Skin of body (tissue), 2 donors: ENCODE data around the gene ZMIZ1. TPM values are rescaled to one million over a fixed set of nuclear protein-coding genes. Genes with fewer than 3 reads are reported as not detected.

ENCODE experiments used
- DNase-seq: peaks from one replicate; lab custom pipeline; 2025; lab: John Stamatoyannopoulos, UW
- total RNA-seq: library from RNA; depleted of rRNA; stranded (reverse); fragments of >200 nt; gene quantifications from one replicate; pipeline ENCODE4 v1.2.3, GENCODE V29; 2014

ZMIZ1 gene
- total RNA-seq, 1 donor from 2014 or later: 26.4 TPM

DNA sequence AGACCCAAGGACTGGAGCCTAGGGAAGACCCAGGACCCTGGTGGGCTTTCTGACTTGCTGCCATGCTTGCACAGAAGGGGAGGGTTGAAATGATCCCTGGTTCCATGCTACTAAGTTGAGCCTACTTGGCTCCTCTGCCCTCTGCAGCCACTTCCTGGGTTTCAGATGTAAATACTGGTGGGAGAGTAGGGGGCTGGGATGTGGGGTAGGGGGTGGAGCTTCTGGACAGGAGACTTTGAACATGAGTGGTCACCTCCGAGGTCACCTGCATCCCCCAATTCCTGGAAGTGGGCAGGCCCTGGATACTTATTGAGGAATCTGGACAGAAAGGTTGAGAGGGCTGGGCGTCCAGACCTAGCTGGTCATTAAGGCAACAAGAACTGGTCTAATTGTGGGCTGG lies 2.9 kb upstream of the ZMIZ1 start:
- no peak for DNase-seq

DNA sequence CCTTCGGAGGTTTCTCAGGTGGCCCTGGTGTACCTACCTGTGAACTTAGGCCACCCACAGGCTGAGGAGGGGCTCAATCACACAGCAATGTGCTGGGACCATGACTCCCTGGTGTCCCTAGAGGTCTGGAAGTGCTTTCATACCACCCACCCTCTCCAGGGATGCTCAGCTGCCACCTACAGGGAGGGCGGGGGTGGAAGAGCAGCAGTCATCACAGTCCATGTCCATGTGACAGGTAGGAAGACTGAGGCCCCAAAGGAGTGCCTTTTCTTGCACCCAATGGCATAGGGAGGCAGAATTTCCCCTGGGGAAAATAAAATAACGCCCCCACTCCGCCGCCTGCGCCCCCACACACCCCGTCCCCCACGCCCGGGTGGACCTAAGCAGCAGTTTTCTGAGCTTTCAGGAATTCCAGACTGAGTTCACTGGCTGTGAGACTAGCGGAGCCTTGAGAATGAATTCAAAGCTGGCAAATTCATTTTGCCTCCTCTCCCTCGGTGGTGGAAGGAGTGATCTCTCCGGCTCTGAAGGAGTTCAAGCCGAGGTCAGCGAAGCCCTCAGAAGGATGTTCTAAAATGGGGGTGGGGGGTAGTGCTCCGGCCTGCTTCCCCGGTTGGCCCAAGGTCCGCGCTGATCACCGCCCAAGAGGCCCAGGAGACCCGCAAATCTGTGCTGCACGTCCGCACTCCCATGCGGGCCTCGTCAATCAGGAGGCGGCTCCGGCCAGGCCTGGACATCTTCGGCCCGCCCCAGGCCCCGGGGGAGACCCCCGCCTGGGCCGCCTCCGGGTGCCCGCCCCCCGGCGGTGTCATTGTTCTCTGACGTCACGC lies 2.1 kb upstream of the ZMIZ1 start:
- DNase-seq: peak; percentile 74

DNA sequence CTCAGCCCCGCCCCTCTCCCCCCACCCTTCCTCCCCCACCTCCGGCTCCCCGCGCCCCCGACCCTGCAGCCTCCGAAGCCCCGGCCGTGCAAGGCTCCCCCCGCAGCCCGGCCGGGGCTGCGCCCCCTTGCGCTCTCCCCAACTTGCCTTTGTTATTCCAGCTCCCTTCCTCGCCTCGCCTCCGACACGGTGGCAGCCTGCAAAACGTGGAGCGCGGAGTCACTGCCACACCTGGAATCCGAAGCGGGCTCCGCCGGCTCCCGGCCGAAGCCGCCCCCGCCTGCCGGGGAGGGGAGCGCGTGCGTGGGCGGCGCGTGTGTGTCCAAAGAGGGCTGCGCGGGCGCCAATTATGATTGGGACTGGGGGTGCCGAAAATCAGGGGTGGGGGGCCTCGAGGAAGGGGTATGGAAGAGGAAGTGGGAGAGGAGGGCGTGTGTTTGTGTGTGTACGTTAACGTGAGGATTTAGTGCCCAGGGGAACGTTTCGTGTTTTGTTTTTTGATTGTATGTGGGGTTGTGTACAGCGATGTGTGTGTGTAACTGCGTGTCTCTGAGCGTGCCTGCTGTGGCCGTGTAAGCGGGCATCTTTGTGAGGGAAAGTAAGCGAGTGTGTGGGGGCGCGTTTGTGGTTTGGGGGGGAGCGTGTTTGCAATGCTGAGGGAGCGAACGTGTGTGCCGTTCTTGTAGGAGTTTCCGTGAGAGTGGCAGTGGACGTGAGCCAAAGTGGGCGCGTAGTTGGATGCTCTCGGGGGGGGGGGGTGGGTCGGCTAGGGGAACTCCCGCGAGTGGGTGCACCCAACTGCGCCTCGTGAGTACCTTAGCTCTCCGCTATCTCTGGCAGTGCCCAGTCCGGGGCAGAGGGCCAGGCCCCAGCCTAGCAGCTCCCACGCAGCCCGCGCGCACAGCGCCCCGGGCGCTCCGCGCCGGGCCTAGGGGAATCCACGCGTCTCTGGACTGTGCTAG lies 1.2 kb upstream of the ZMIZ1 start:
- peak; percentile 94 for DNase-seq

DNA sequence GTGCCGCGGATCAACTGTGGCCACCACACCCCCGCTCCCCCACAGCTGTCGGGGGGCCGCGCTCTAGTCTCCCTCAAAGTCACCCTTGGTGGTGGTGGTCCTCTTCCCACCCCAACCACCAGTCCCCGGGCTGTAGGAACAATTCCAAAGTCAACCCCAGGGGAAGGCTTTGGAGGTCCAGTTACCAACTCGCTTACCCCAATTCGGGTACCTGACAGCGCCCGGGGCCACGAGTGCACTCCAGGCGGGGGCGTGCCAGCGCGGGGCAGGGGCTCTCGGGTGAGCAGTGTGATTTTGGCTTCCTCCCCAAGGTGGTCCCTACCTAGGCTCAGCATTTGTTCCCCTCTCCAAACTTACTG lies 584 bp upstream of the ZMIZ1 start:
- DNase-seq: no peak

DNA sequence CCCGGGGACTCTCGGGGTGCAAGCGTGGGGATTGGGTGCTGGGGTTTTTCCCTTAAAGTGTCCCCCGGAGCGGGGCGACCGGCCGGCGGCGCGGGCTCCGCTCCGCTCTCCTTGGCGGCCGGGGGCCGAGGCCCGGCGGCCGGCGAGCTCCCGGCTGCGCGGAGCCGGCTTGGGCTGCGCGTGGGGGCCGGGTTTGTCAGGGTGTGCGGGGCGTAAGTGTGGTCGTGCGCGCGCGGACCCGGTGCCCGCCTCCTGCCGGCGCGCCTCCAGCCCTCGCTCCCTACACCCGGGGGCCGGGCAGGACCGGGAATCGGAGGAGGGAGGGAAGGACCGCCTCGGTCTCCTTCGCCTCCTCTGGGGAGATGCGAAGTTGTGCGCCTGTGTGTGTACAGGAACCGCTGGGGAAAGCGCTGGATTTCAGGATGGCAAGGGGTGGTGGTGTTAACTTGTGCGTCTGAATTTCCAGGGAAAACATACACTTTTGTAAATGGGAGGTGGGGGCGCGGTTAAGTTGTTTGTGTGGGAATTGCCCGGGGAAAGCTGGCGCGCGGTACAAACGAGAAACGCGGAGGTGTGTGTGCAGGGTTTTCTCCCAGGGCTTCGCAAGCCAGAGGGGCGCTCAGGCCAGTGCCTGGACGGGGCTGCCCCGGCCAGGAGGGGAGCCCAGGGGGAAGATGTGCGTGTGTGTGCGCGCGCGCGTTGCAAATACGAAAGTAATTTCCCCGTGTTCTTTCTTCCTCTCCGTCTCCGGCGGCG lies 737 bp downstream of the ZMIZ1 start:
- DNase-seq: peak; percentile 10

DNA sequence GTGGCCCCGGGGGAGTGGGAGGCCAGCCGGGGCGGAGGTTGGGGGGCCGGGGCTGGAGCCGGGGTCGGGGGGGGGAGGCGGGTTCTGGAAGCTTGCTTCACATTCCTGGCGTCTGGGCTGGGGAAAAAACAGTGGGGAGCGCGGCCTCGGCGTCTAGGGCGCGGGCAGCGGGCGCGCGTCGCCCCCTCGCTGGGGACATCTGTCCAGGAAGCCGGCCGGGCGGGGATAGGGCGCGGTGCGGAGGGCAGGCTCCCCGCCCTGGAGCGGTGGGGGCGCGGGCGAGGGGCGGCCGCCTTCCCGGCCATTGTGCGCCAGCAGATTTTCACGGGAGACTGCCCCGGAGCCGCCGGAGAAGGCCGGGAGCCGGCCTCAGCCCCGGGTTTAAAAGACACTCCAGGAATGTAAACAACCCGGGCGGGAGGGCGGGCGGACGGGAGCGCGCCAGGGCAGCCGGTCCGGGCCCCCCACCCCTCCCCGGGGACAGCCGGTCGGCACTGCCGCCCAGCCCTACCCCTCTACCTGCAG lies 1.4 kb downstream of the ZMIZ1 start:
- no peak for DNase-seq

DNA sequence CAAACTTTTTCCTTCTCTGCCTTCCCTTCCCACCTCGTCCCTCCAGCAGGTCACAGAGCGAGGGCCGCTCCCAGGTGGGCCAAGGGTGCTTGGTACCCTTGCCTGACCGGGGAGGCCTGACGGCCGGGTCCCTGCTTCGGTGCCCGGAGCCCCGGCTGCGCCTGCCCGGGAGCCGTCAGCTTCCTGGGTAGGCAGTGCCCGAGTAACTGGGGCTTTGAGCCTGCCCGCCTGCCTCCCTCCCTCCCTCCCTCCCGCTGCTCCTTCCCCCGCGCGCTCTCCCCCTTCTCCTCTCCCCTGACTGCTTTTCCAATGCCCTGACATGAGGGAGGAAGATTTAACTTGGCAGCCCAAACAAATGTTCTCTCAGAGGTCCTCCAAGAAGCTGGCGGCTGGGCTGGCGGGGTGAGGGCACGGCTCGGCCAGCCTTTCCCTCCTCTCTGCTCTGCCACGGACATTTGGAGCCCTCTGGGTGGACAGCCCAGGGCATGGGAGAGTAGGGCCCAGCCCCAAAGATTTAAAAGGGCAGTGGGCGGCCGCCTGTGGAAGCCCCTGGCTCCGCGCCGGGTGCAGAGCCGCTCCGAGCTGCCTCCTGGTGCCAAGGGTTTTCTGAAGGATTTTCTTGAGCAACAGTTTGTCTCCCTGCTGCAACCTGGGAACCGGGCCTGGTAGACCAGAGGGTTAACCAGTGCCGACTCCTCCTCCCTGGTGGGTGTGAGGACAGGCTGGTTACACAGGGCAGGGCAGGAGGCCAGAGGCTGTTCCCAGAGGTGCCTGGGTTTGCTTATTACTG lies 2.0 kb downstream of the ZMIZ1 start:
- DNase-seq: peak; percentile 56

DNA sequence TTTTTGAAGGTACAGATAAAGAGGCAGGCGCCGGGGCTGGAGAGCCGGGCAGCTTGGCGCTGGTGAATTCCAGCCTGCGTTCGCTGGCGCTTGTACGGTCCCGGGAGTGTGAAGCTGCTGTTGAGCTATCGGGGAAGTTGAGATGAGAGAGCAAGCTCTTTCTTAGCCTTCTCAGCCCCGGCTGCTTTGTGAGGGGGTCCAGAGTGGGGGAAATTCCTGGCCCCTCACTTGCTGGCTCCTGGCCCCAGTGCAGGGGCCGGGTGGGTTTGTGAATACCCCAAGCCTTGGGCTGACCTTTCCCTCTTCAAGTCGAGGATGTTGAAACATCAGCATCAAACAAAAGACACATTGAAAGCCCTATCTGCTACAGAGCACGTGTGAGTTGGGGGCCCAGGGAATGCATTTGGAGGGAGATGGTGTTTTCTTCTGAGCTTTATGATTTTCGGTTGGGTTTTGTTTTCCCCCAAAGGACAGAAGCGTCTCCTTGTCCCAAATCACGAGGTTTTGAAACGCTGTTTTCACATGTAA lies 2.7 kb downstream of the ZMIZ1 start:
- DNase-seq: peak; percentile 56

DNA sequence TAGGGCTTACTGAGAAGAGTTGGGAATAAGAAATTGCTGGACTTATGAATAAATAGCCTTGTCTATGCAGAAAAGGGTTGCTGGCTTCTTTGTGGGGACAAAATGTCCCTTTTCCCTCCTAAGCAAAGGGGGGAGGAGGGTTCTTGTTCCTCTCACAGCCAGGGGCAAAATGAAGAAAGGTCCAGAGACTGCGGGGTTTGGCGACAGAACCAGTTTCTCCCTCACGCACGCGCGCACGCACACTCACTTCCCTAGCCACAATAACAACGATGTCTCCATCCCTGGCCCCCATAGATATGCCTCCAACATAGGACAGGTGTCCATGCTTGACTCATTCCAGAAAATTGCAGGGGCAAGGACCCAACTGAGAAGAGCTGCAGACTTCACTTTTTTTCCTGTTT lies 3.3 kb downstream of the ZMIZ1 start:
- DNase-seq: no peak

DNA sequence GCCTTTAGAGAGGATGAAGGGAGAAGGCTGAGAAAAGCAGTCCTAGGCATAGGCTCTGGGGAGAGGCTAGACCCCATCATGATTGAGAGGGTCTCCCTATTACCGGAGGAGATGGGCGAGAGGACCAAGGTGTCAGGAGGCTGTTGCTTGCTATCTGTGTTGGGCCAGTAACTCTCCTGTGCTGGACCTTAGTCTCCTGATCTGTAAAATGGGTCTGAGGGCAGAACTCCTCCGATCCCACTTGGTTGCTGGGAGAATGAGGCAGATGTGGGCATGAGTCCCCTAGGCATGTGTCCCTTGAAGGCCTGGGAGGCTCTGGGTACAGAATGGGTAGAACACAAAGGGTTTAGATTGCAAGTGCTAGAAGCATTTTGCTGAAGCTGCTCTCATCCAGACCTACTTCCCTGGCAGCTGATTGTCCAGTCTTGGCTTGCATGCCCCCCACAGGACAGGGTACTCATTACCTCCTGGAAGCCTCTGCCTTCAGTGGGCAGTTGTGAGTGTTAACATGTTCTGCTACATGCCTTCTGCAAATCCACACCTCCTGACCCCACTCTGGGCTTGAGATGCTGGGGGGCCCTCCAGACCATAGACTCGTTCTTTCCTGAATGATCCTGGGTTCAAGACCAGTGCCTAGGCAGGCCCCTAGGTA lies 4.4 kb downstream of the ZMIZ1 start:
- no peak for DNase-seq

DNA sequence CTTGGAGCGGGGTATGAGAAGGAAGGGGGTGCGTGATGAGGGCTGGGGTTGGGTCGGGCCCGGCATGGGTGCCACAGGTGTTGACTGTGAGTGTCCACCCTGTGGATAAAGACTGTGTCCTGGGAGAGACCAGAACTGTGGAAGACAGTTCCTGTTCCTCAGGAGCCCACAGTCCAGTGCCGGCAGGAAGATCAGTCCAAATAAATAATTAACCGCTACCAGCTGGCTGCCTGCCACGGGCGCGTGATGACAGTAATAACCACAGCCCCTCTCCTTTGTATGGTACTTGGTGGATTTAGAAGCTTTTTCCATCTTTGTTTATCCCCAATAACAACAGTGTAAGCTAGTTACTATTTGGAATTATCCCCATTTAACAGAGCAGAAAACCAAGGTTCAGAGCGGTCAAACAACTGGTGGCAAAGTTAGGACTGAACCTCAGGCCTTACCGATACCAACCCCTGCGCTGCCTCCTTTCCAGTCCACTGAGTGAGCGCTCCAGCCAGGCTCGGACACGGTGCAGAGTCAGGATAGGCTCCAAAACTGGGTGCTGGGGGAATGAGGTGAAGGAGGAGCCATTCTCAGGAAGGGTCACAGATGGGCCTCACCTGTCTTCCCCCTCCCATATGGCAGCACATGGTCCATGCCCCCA lies 5.1 kb downstream of the ZMIZ1 start:
- DNase-seq: no peak

DNA sequence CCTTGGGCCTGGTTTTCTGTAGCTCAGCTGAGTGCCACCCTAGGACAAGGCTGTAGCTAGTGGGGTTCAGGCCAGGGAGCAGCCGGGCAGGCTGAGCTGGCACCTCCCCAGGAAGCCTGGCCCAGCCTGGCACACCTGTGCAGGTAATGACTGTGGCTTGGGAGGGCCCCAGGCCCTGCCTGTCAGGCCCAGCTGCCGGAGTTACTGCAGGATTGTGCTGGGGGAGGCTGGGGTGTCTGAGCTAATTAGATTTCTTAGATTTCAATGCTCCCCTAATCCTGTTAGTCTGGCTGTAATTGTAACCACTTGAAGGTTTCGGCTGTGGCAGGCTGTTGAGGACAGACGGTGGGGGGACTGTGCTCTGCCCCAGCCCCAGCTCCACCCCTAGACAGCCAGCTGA lies 6.0 kb downstream of the ZMIZ1 start:
- no peak for DNase-seq

DNA sequence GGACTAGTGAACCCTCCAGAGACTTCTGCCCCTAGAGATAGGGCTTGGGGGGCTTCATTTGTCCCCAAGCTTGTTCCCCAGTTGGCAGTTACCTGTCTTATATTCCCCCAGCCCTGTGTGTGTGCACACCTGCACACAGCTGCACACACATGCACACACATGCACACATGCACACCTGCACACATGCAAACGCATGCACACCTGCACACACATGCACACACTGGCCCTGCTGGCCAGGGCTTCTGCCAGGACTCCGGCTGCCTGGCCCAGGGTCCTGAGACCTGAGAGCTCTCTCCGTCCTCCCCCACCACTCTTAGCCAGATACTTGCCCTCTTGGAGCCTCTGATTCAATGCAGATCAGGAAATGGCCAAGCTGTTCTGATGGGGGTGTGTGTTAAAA lies 6.7 kb downstream of the ZMIZ1 start:
- DNase-seq: no peak

DNA sequence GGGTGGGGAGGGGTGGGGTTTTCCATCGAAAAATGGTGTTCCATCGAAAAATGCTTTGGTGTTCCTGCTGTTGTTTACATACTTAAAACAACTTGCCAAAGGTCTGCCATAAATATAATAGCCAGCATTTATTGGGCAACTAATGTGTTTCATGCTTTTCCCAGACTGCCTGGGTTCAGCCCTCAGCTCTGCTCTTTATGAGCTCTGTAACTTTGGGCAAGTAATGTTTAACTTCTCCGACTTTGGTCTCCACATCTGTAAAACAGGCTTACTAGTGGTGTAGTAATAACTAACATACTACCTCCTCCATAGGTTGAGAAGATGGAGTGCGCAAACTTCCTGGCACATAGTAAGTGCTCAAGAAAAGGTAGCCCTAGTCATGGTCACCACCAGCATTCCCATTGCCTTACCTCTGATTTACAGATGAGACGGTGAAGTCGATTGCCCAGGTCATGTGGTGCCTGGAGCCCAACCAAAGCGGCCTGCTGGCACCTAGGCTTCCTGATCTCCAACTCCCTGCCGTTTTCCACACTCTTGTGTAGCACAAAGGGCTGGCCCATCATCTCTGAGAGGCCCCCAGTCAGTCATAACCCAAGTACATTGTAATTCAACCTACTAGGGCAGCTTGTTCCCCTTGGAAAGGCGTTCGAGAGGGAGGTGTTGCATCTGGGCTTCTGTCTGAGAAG lies 8.9 kb downstream of the ZMIZ1 start:
- DNase-seq: no peak

DNA sequence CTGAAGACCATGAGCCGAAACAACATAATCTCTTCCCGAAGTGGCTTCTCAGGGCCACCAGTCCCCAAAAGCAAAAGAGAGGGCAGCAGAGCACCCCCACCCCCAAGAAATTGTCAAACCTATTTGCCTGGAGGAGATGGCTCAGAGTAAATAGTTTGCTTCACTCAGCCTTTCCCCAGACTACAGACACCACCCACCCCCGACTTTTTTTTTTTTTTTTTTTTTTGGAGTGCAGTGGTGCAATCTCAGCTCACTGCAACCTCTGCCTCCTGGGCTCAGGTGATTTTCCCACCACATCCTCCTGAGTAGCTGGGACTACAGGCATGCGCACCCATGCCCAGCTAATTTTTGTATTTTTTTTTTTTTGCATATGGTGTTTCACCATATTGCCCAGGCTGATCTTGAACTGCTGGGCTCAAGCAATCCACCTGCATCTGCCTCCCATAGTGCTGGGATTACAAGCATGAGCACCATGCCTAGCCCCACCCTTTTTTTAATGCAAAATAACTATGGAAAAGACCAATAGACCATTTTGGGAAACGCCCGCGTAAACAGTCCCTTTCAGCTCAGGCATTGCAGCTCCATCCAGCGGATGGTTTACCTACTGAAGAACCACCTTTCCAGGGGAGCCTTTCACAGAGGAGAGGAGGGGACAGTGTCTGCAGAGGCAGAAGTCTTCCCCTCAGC lies 9.7 kb downstream of the ZMIZ1 start:
- no peak for DNase-seq

DNA sequence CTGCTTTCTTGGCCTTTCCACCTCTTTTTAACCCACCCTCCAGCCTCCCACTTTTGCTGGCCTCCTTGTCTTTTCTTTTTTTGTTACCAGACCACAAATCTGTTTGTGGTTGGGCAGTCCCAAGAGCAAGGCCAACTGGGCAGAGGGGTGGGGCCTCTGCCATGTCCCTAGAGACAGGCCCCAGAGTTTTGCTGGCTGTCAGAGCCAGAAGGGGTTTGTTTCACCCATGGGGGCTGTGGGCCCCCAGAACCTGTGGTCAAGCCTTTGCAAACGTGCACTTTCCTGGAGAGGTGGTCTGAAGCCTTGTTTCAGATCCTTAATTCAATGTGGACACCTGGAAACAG lies 10.3 kb downstream of the ZMIZ1 start:
- DNase-seq: no peak

DNA sequence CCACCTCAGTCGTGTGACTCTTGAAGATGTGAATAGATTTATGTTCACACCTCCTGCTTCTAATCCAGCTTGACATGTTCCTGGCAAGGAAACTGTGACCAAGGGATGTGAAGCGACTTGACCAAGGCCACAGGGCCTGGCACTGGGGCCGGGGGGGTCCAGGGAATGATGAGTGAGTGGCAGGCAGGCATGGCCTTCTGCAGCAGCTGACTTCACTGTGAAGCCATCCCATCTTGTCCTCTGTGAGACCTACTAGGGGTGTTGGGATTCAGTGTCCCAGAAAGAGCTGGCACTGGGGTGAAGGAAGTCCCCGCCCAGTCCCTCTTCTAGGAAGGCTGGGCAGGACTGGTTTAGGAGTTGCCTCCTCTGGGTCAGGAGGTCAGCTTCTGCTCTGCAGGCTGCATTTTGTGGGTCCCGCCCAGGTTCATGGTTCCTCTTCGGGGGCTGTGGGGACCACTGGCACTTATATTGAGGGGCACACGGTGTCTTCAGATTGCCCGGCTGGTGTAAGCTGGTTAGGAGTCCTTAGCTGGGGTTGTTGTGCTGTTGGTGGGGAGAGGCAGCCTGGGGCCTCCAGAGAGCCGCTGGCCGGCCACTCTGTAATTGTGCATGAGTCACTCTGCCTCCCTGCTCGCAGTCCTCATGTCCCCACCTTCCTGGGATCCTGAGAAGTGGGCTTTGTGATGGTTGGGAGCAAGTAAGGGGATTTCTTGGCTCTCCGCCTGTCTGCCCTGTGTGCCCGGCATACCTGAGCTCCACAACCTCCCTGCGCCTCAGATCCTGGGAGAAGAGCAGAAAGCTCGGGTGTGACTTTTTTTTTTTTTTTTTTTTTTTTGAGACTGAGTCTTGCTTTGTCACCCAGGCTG lies 11.0 kb downstream of the ZMIZ1 start:
- DNase-seq: no peak
